ENCODE data around the gene TAMALIN.

Gene TAMALIN

DNA sequence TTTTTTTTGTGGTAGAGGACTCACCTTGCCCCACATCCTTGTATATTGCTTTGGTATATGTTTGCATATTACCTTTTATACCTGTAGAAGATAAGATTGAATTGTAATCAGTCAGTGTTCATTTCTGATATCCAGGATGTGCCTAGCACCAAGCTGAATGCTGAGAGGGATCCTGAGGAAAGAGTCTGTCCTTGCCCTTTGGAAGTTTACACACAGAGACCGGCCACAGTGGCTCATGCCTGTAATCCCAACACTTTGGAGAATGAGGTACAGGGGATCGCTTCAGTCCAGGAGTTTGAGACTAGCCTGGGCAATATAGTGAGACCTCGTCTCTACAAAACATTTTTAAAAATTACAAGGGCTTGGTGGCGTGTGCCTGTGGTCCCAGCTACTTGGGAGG lies 46.8 kb upstream of the TAMALIN start:
- no peak overlapping the region for H3K9ac ChIP-seq (ENCODE audit: low read depth, low read length)
- H3K27ac ChIP-seq (ENCODE audit: low read length), result no peak overlapping the region
- ATAC-seq (ENCODE audit: insufficient read depth, low read depth) (no peak), DNase-seq (no peak)
- TF ChIP-seq, protein P1, sequence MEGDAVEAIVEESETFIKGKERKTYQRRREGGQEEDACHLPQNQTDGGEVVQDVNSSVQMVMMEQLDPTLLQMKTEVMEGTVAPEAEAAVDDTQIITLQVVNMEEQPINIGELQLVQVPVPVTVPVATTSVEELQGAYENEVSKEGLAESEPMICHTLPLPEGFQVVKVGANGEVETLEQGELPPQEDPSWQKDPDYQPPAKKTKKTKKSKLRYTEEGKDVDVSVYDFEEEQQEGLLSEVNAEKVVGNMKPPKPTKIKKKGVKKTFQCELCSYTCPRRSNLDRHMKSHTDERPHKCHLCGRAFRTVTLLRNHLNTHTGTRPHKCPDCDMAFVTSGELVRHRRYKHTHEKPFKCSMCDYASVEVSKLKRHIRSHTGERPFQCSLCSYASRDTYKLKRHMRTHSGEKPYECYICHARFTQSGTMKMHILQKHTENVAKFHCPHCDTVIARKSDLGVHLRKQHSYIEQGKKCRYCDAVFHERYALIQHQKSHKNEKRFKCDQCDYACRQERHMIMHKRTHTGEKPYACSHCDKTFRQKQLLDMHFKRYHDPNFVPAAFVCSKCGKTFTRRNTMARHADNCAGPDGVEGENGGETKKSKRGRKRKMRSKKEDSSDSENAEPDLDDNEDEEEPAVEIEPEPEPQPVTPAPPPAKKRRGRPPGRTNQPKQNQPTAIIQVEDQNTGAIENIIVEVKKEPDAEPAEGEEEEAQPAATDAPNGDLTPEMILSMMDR (IDR thresholded peaks at IDR 0.05; ENCODE audit: borderline replicate concordance, extremely low read depth, low read length, poor library complexity, severe bottlenecking), result no peak
- no peak for TF ChIP-seq EZH2 (IDR thresholded peaks at IDR 0.05; ENCODE audit: borderline replicate concordance, low read depth, low read length, severe bottlenecking)
- H3K27me3 ChIP-seq (ENCODE audit: insufficient read depth, low read length, poor library complexity), result no peaks in the 10 kb centered on the region
- no peak overlapping the region for H3K4me2 ChIP-seq (ENCODE audit: insufficient read depth, low read length)
- H3K4me1 ChIP-seq (ENCODE audit: insufficient read depth, low read length), result 0 out of 2 replicates have a peak, but pooled peaks cover 4% of the 10 kb centered on the region
- peaks cover 16% of the 10 kb centered on the region; the same call in 1 of the 2 replicates for H4K20me1 ChIP-seq (ENCODE audit: insufficient read depth, low read length)
- no peak overlapping the region for H2AFZ ChIP-seq (ENCODE audit: low read depth, low read length)
- peaks cover 74% of the 10 kb centered on the region for H3K79me2 ChIP-seq (ENCODE audit: insufficient read depth, low read length)
- H3K36me3 ChIP-seq (ENCODE audit: insufficient read depth, low read length), result 0 out of 2 replicates have a peak, but pooled peaks cover 6% of the 10 kb centered on the region
- no peak overlapping the region for H3K4me3 ChIP-seq (ENCODE audit: low read depth in 1 of 2, low read length in 2 of 2)
- no peaks in the 10 kb centered on the region for H3K9me3 ChIP-seq (ENCODE audit: insufficient read depth, low read length, severe bottlenecking)

DNA sequence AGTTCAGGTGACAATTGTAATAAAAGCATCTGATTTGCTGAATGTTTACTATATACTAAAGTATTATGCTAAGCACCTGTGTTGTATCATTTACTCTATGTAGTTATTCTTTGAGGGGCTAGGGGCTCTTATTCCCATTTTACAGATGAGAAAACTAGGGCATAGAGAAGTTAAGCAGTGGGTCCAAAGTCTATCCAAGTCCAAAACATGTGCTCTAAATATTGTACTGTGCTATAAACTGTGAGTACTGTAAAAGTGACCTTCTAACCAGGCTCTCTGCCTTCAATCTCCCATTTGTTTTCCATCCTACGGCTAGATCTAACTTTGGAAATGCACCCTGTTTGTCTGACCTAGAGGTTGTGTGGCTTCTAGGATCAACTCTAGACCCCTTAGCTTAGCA lies 46.3 kb upstream of the TAMALIN start:
- Histone ChIP-seq H2AFZ (ENCODE audit: low read depth, low read length) (no peak overlapping the region), H3K36me3 (ENCODE audit: insufficient read depth, low read length) (0 out of 2 replicates have a peak, but pooled peaks cover 6% of the 10 kb centered on the region), H3K79me2 (ENCODE audit: insufficient read depth, low read length) (peaks cover 71% of the 10 kb centered on the region), H3K9ac (ENCODE audit: low read depth, low read length) (no peak overlapping the region), H3K27ac (ENCODE audit: low read length) (no peak overlapping the region), H3K4me2 (ENCODE audit: insufficient read depth, low read length) (no peak overlapping the region), H4K20me1 (ENCODE audit: insufficient read depth, low read length) (peaks cover 18% of the 10 kb centered on the region; the same call in 1 of the 2 replicates), H3K4me1 (ENCODE audit: insufficient read depth, low read length) (no peaks in the 10 kb centered on the region), H3K27me3 (ENCODE audit: insufficient read depth, low read length, poor library complexity) (no peaks in the 10 kb centered on the region), H3K9me3 (ENCODE audit: insufficient read depth, low read length, severe bottlenecking) (no peaks in the 10 kb centered on the region), H3K4me3 (ENCODE audit: low read depth in 1 of 2, low read length in 2 of 2) (no peak overlapping the region)
- DNase-seq, result no peak
- ATAC-seq (ENCODE audit: insufficient read depth, low read depth), result no peak
- TF ChIP-seq, protein P1 (IDR thresholded peaks at IDR 0.05; ENCODE audit: borderline replicate concordance, extremely low read depth, low read length, poor library complexity, severe bottlenecking), result no peak
- no peak for TF ChIP-seq EZH2 (IDR thresholded peaks at IDR 0.05; ENCODE audit: borderline replicate concordance, low read depth, low read length, severe bottlenecking)

DNA sequence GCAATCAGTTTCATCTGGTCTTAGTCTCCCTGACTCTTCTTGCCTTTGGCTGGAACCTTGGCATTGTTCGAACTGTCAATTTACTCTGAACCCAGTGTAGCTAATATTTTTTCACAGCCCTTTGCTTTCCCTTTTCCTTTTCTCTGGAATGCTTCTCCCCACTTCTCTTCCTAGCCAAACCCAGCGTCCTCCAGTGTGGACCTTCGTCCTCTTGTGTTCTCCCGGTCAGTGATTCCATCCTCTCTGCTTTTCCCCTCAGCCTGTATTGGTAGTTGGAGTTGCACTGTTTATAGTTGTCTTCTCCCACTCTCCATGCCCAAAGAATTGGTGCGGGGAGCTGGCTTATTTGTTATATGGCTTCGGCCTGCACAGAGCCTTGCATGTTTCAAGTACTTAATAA lies 45.9 kb upstream of the TAMALIN start:
- Histone ChIP-seq H2AFZ (ENCODE audit: low read depth, low read length) (no peak overlapping the region), H3K27me3 (ENCODE audit: insufficient read depth, low read length, poor library complexity) (no peaks in the 10 kb centered on the region), H3K4me3 (ENCODE audit: low read depth in 1 of 2, low read length in 2 of 2) (no peak overlapping the region), H3K4me2 (ENCODE audit: insufficient read depth, low read length) (no peak overlapping the region), H4K20me1 (ENCODE audit: insufficient read depth, low read length) (peaks cover 17% of the 10 kb centered on the region; the same call in 1 of the 2 replicates), H3K79me2 (ENCODE audit: insufficient read depth, low read length) (peaks cover 71% of the 10 kb centered on the region), H3K36me3 (ENCODE audit: insufficient read depth, low read length) (0 out of 2 replicates have a peak, but pooled peaks cover 6% of the 10 kb centered on the region), H3K27ac (ENCODE audit: low read length) (no peak overlapping the region), H3K4me1 (ENCODE audit: insufficient read depth, low read length) (no peaks in the 10 kb centered on the region), H3K9me3 (ENCODE audit: insufficient read depth, low read length, severe bottlenecking) (no peaks in the 10 kb centered on the region), H3K9ac (ENCODE audit: low read depth, low read length) (no peak overlapping the region)
- DNase-seq, result no peak
- no peak for ATAC-seq (ENCODE audit: insufficient read depth, low read depth)
- no peak for TF ChIP-seq EZH2 (IDR thresholded peaks at IDR 0.05; ENCODE audit: borderline replicate concordance, low read depth, low read length, severe bottlenecking)
- TF ChIP-seq, protein P1 (IDR thresholded peaks at IDR 0.05; ENCODE audit: borderline replicate concordance, extremely low read depth, low read length, poor library complexity, severe bottlenecking), result no peak

Measured in DND-41 (cell line).